Activated CD4-positive, CD25-positive, alpha-beta regulatory T cell treated with anti-CD3 and anti-CD28 coated beads, Interleukin-2, amount 50 U/mL, for 72 hours (primary cell): Measurements from ENCODE around the gene ACBD3.
"Not testable (repeated sequence)": the region's sequence is repeated elsewhere in the genome, so short reads cannot be mapped to it uniquely, and the experiment has no call there.

ENCODE experiments used
- DNase-seq: peaks from one replicate; pipeline ENCODE4 v3.0.0; 2021

ACBD3 gene

DNA sequence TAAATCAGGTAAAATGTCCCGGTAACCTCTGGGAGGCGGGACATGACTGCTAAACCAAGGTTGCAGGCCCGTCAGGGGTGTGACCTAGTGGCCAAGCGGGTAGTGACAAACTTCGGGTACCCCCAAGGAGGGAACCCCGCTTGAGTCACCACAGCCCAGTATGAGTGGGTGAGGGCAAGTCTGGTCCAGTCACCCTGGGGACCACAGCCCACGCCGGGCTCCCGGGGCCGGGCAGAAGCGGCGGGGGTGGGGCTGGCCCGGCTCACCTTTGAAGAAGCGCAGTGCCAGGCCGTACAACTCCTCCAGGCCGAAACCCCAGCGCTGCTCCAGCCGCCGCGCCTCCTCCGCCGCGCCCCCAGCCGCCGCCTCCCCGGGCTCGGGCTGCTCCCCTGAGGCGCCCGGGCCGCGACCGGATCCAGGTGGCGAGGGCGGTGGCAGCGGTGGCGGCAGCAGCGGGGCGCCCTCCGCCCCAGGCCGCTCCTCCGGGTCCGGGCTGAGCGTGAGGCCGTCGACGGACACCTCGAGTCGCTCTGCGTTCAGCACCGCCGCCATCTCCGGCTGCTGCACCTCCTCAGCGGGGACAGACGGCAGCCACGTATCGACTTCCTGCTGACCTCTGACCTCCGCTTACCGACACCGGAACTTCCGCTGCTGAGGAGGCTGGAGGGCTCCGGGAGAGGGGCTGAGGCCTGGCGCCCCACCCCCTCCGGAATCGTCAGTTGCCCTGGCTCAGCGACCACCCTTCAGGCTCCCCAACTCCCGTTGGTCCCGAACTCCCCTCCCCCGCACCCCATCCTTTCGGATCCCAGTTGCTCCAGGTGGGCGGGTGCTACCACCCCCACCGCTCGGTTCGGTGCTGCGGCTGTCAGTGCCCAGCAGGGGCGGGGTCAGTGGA, at the start of gene ACBD3:
TSS of gene ACBD3 (minus strand) at position 618 of the 895 bp plus-strand sequence. CDS start at position 552, 66 bp downstream.
- peak; percentile 83 for DNase-seq

DNA sequence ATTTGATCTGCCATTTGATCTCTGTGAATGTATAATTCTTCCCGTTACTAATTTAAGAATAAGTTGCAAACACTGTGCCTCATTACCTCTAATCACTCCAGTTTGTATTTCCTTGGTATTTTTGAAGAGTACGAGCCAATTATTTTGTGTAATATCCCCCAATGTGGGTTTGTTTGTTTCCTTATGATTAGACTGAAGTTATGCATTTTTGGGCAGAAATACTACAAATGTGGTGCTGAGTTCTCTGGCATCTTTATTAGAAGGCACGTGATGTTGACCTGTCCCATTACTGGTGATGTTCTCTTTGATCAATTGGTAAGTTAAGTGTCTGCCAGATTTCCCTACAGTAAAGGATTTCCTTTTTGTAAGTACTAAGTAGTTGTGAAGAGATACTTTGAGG, 47.3 kb upstream of the ACBD3 start:
- DNase-seq = no peak

- no peak for DNase-seq
These were observed 46.8 kb upstream of the ACBD3 start for GRCh38 chr1:226233293-226233692.

DNA sequence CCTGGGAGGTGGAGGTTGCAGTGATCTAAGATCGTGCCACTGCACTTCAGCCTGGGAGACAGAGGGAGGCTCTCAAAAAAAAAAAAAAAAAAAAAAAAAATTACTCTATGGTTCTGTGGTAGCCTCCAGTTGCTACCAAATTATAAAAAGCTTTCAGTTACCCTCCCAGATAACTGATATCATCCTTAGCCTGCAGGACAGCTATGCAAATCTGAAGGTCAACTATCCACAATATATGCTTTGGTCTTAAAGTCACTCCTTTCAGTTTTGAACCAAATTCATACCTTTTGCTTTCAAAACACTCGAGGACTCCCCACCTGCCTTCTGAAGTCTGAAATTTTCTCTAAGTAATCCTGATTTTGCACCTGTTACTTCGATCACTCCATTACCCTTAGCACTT, 40.1 kb upstream of the ACBD3 start:
- no peak for DNase-seq

- DNase-seq = no peak
These were observed 37.3 kb upstream of the ACBD3 start for GRCh38 chr1:226223786-226224244.

DNA sequence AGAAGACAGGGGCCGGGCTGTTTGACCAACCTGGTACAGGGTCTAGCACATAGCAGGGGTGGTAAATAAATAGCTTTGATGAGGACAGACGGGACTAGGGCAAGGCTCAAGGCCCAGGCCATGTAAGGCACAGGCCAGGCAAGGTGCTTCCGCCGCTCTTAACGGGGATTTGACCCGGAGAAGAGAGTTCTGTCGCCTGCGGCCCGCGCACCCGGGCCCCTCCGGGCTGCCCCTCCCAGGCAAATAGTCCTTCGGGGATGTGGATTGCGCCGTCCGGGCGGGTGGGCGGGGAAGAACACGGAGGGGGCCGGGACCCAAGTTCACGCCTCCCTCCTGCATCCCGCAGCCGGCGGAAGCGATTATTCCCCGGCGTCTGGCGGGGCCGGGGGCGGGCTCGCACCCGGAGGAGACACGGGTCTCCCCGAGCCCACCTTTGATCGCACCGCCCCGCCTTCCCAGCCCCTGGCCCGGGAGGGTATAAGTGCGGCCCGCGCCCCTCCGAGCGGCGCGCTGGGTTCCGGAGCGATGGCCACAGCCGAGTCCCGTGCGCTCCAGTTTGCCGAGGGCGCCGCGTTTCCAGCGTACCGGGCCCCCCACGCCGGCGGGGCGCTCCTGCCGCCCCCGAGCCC, 36.7 kb upstream of the ACBD3 start, which contains the start of gene MIXL1:
TSS of gene MIXL1 (plus strand) at position 508 of the 629 bp plus-strand sequence. CDS start at position 526, 18 bp downstream.
- no peak for DNase-seq

DNA sequence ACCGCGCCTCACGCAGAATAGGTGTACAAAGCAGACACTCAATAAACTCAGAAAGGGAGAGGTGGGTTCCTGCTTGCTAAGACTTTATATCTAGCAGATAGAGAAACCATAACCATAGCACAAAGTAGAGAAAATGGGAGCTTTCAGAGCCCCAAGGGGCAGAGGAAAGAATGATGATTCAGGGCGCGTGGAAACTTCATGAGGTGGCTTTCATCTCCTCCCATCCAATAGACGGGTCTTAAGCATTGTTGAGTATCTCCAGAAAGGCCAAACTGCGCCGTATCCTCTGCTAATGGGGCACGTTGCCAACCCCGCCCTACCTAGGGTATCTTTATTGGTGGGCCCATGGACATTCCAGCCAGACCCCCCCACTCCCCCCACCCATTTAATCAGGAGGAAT, 36.1 kb upstream of the ACBD3 start:
- no peak for DNase-seq

DNA sequence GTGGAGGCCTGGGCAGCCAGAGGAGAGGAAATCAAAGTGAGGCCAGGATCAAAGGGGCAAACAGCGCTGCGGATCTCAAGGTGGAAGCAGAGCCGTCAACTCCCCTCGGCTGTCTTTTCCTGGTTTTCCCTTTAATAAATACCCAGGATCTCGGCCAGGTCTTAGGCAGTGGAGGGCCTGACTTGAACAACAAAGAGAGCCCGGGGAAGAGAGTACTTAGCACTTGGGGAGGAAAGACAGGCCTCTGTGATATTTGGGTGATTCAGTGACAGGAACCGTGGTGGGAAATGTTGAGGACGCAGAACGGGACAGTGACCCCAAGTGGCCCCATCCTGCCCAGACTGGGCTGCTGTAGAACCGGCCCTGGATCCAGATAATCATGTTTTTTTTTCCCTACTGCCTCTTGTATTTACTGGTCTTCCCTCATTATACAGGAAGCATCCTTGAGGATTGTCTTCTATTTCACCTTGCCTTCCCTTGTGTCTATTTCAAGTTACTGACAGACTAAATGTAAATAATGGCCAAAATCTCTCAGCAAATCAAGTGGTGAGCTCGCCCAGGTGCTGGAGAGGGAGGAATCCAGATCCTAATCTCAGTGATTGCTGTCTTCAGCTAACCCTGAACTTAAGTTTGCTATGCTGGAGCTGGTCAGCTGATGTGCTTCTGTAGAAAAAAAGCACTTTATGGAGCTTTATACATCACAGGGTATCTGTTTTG, 34.1 kb upstream of the ACBD3 start:
- DNase-seq = no peak

- DNase-seq = no peak
These were observed 30.7 kb upstream of the ACBD3 start for GRCh38 chr1:226217273-226217672.

DNA sequence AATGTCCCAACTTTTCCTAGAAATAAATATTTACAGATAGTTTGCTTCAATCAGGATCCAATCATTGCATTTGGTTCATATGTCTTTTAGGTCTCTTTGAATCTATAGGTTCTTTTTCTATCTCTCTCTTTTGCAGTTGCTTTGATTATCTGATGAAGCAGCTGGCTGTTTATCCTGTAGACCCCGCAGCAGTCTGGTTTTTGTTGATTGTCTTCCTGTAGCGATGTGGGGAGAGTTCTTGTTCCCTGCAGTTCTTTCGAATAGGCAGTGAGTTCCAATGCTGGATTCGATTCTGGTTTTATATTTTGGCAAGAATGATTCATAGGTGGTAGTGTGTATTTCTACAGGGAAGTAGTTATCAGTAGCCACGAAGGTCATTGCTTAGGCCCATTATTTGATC, 29.5 kb upstream of the ACBD3 start:
- DNase-seq = no peak

GRCh38 chr1:226215239-226215638, 28.7 kb upstream of the ACBD3 start:
- no peak for DNase-seq

GRCh38 chr1:226212545-226212944, 26.0 kb upstream of the ACBD3 start:
- DNase-seq = no peak

DNA sequence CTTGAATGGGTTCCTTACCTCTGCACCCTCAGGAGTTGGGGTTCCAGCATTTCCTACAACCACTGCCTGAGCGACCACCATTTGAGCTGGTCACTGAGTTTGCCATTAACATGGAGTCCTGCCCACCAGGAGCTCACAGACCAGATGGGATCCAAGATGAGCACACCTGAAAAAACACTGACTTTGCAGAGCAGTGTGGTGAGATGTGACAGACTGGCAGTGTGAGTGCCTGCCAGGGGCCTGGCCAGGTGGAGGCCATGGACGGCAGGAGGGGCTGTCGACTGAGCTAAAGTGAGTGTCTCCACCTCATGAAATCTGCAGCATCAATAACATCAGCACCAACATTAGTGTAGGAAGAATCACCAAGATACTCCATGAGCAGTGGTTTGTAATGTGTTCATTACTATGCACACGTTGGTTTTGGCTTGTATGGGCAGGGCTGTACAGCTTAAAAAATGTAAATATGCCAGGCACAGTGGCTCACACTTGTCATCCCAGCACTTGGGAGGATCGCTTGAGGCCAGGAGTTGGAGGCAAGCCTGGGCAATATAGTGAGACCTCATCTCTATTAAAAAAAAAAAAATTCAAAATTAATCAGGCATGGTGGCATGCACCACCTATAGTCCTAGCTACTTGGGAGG, 24.8 kb upstream of the ACBD3 start:
- DNase-seq = no peak

DNA sequence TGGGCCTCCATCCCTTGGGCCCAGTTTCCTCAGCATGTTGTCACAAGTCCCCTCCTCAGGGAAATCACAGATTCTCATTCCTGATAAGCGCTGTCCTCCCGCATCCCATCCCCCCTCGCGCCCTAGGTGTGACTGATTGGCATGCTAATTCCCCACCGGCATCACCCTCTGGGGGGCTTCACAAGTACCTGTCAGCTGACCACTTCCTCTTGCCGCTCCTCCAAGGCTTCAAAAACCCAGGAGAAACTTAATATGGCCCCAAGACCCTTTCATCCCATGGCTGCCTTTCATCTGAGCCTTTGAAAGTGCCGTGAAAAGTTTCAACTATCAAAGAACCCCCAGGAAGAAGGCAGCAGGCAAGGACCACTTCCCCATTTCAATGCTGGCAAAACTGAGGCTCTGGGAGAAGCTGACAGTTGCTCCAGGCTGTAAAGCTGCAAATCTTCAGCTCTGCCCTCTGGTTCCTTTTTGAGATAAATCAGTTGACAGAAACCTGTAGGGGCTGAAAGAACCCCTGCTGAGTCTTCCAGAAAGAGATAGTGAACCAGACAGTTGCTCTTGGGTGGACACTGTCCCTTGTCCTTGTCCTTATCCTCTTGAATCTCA, 24.1 kb upstream of the ACBD3 start:
- no peak for DNase-seq

- no peak for DNase-seq
These were observed 22.9 kb upstream of the ACBD3 start for GRCh38 chr1:226209307-226210059.

DNA sequence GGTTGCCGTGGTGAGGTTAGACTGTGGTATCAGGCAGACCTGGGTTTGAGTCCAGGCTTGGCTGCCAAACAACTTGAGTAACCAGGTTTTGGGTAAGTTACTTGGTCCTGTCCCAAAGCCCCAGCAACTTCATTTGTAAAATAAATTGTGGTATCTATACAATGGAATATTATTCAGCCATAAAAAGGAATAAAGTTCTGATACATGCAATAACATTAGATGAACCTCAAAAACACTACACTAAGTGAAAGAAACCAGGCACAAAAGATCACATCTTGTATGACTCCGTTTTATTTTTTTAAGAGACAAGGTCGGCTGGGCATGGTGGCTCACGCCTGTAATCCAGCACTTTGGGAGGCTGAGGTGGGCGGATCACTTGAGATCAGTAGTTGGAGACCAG, 20.5 kb upstream of the ACBD3 start:
- DNase-seq = no peak

DNA sequence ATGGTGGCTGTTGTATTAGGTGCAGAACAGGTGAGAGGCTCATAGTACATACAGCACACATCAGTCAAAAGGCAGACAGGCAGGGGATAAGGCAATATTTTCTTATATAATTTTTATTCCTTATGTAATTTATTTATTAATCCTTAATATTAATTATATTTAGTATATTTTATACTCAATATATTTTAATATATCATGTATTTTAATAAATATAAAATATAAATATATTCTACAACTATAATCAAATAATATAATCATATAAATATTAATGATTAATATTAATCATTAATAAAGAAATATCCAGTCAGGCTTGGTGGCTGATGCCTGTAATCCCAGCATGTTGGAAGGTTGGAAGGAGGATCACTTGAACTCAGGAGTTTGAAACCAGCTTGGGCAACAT, 17.7 kb upstream of the ACBD3 start:
- DNase-seq = no peak

- no peak for DNase-seq
These were observed 17.1 kb upstream of the ACBD3 start for GRCh38 chr1:226203655-226204054.

DNA sequence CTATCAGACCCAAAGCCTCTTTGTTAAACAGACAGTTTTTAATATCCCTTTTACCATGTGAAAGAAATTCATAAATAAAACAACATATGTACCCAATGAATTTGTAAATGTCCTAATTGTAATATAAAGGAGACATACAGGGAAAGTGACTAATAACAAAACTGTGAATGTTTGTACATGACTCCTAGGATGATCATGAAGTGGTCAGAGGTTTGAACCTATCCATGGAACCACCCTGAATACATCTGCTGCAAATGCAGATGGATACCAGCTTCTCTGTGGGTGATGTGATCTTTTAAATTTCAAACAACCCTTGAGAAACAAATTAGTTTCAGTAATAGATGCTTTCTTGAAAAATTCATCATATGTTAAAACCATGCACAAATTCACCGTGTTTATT, 16.7 kb upstream of the ACBD3 start:
- no peak for DNase-seq

- not testable (repeated sequence) for DNase-seq
These were observed 16.1 kb upstream of the ACBD3 start for GRCh38 chr1:226202666-226203065.

- DNase-seq = no peak
These were observed 15.7 kb upstream of the ACBD3 start for GRCh38 chr1:226202246-226202645.
